GM19468 (cell line): ENCODE results near the gene NPAS3.

ENCODE experiments used
- ATAC-seq: cut with Tn5 transposase; IDR thresholded peaks from one replicate; pipeline ENCODE4 v1.9.1; 2021; ENCODE audit warnings: mild to moderate bottlenecking, moderate library complexity, moderate number of reproducible peaks; ENCODE audit not compliant: unreplicated experiment; ENCODE audit errors: extremely low read depth

NPAS3 gene

GRCh38 chr14:33404054-33404453, 465.4 kb downstream of the NPAS3 start:
- no peak for ATAC-seq

DNA sequence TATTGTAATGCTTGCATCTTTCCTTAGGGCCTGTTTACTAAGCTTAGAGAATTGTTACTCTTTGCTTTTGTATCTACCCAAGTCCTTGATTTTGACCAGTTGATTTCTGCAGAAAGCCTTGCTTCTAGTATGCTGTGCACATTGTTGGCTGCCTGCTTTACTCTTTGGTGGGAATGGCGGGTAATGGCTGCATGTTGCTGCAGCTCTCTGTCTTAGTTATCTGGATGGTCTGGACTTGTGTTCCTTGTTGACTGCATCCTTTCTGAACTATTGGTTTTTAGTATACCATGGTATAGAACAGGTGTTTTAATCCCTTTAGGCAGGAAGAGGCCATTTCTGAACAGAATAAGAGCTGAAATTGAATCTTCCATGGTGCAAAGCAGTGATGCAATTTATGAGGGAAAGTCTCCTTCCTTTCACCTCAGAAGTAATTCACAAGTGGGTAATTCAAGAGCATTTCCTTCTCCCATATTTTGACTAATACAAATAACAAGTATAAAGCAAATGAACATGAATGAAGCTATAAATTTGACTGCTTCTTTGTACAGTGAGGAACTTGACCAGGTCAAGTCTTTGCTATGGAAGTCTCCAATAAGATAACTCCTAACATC, 466.4 kb downstream of the NPAS3 start:
- ATAC-seq, result no peak

GRCh38 chr14:33406766-33407165, 468.1 kb downstream of the NPAS3 start:
- no peak for ATAC-seq

GRCh38 chr14:33408291-33408690, 469.6 kb downstream of the NPAS3 start:
- ATAC-seq, result no peak

GRCh38 chr14:33412450-33412849, 473.8 kb downstream of the NPAS3 start:
- ATAC-seq, result no peak

GRCh38 chr14:33413381-33413780, 474.7 kb downstream of the NPAS3 start:
- no peak for ATAC-seq

DNA sequence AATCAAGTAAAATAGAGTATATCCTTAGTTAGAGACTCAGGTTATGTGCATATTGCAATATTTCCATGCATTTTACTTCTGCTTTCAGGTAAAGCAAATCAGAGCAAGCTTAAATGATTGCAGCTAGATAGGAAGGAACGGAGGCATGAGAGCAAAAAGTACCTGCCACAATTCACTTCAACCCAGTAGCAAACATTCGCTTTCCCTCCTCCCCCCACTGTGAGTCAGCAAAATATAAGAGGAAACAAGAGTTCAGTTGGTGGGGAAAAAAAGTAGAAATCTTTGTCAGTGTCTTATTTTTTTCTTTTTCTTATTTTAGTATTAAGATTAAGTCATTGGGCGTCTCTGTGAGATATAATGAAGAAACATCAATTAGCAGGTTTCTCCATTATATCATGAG, 475.4 kb downstream of the NPAS3 start:
- ATAC-seq, result no peak

DNA sequence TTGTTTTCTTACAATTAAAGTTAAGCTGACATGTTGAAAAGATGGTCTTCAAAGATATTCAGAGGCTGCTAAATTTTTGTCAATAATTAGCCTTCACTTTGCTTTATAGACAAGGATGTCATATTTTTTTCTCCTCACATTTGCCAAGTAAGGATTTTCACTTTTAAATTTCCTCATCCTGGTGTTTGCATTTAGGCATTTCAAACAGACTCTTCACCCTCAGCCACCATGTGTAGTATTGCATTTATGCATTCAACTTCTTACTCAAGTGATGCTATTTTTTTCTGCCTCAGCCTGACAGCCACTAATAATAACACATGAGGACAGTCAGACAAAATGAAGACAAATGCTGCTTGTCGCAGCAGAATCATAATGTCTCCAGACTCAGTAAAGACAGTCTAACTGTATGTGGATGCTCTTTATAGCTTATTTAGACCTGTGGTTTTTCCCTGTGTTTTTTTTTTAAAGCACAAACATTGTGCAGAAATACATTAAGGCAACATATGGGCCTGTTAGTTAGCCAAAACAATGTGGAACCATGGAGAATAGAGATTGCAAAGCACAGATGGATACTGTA, 481.5 kb downstream of the NPAS3 start:
- ATAC-seq, result no peak

GRCh38 chr14:33430414-33431035, 491.8 kb downstream of the NPAS3 start:
- no peak for ATAC-seq

DNA sequence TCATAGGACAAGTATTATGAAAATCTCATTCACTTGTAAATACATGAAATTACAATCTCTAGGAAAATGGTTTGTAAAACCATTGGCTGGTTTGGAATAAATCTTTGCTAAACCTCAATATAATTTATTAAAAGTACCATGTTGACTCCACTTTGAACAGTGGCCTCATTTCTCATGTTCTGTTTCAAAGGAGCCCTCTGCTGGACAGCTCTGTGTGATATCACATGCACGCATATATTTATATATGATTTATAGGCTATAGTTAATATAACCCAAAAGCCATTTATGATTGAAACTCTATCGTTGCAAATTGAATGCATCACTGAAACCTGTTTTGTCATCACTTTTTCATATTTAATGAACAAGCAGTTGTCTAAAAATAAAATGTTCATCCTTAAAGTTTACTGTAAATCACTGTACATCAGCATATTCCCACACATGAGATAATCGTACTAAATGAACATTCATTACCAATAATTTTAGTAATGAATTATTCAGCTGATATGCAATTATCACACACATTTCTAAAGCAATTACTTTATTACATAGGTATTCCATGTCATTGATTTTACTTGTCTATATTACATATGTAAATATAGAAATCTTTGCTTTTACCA, 493.8 kb downstream of the NPAS3 start:
- ATAC-seq, result no peak

GRCh38 chr14:33433396-33433795, 494.7 kb downstream of the NPAS3 start:
- ATAC-seq, result no peak

GRCh38 chr14:33435911-33436689, 497.4 kb downstream of the NPAS3 start:
- ATAC-seq, result no peak

- no peak for ATAC-seq
These were observed 503.0 kb downstream of the NPAS3 start for GRCh38 chr14:33441633-33442032.

DNA sequence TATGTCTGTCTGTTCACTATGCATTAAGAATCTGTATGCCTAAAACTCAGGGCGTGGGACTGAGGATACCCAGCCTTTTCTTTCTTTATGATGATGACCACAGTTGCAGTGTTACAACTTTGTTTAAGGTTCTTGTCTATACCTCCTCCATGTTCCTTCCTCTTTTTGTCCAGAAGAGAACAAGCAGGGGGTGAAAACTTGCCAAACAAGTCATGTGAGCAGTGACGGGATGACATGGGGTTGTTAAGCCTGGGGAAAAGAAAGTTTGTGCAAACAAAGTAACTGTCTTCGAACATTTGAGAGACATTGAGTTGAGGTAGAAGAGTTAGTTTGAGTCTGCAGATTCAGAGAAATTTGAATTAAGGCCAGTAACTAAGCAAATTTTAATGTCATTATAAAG, 505.5 kb downstream of the NPAS3 start:
- ATAC-seq, result no peak

DNA sequence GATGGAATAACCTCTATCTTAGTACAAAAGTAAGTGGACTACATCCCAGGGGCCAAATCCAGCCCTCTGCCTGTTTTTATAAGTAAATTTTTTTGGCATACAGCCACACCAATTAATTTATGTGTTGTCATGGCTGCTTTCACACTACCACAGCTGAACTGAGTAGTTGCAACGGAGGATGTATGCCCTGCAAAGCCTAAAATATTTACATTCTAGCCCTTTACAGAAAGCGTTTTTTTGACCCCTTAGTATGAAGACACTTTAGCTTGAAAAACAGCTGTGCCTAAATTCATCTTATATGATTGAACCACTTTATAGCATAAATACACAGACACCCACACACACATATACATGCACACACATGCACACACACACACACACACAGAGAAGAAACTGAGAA, 510.6 kb downstream of the NPAS3 start:
- ATAC-seq, result no peak

DNA sequence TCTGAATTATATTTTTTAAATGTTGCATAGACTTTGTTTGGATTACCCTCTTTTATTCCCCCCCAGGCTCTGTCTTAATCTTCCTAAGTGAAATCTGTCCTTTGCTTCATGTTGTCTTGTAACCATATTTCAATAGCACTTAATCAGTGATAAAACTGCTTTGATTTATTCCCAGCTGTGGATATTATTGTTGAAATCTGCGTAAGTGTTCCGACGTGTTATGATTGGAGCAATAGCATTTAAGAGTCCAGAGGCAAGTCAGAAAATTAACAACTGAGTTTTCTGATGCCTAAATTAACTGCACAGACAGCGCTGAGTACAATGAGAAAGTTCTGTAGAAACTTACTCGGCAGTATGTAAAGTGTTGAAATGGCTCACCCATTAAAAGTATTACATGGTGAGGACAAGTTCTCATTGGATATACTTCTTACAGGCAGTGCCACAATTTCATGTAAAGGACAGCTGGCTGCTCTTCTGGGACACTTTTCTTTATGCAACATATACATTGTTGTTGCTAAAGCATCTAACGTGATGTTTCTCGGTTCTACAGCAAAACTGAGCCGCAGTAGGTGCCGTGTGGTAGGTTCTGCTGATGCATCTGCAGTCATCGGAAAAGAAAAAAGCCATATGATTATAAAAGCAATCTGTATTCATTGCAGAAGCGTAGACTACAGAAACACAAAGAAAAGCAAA, 511.2 kb downstream of the NPAS3 start:
- ATAC-seq, result no peak

DNA sequence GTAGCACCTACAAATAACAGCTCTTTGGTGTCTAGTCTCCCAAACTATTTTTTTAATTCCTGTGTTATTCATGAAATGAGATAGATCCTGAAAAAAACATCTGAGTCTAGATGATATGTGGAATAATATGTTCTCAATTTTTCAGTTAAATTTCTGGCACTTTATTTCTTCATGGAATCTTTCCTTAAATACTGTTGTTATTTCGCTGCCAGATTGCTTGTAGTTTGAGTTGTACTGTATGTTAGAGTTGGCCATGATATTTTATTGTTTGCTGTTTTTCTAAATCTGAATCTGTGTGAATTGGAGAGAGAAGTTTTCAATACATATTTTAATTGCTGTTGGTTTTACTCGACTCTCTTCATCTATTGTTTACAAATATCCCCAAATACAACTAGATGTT, 511.7 kb downstream of the NPAS3 start:
- ATAC-seq, result no peak

GRCh38 chr14:33451211-33451610, 512.5 kb downstream of the NPAS3 start:
- ATAC-seq, result no peak

DNA sequence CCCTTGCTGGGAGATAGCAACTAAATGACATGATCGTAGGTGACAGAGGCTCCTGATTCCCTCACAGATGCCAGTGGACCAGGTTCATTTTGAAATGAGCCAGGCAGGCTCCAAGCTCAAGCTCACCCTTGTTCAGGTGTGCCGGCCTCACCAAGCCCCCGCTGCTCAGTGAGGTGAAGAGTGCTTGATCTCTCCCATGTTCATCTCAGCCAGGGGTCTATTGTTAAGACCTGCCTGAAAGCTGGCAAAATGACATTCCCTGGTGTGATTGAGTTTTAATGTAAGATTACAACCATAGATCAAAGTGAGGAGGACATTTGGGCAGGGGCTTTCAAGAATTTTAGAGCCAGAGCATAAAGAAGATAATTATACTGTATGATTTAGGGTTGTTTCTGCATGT, 514.3 kb downstream of the NPAS3 start:
- no peak for ATAC-seq

DNA sequence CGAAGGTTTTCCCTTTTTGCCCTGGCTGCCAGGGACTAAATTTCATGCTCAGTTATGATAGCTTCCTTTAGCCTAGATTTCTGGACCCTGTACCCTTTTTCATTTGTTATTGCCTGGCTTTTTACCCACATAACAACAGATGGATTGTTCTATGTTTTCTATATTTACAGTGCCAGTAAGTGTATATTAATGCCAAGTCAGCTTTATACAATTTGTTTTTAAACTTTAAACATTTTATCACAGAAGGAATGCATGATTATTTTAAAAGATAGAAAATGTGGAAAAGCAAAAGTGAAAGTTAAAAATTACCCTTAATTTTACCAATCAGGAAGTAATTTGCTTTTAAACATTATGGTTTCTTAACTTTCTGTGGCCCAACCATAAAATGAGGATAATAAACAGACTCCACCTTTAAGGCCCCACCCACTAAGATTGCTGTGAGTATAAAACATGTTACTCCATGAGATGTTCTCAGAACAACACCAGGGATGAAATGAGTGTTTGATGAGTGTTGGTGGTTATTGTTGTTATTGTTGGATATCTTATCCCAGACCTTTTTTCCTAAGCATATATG, 515.4 kb downstream of the NPAS3 start:
- no peak for ATAC-seq
